ENCODE measurements around the gene DDIT4. TPM values are rescaled to one million over a fixed set of nuclear protein-coding genes. Genes with fewer than 3 reads are reported as not detected.
"Not testable (repeated sequence)": the region's sequence is repeated elsewhere in the genome, so short reads cannot be mapped to it uniquely, and the experiment has no call there.

Gene DDIT4
- total and polyA plus RNA-seq, 5 donors from 2014 or later, result 62.1 to 403 (median 89.5) TPM

- Histone ChIP-seq H3K9me3 (ENCODE audit: control insufficient read depth in 2 of 2, low read length in 2 of 2) (no peaks in the 10 kb centered on the region), H3K4me1 (ENCODE audit: control insufficient read depth, insufficient read depth, low read length, poor library complexity, severe bottlenecking) (peaks cover 48% of the 10 kb centered on the region), H3K27ac (ENCODE audit: insufficient read depth, low read length, poor library complexity, severe bottlenecking) (peak overlapping the region; percentile 99), H3K27me3 (ENCODE audit: control insufficient read depth, insufficient read depth, low read length) (no peaks in the 10 kb centered on the region), H3K36me3 (ENCODE audit: control insufficient read depth, insufficient read depth, low read length) (no peaks in the 10 kb centered on the region), H3K4me3 (ENCODE audit: low read depth, low read length) (no peak overlapping the region)
- no peak for ATAC-seq (ENCODE audit: low read depth in 2 of 2)
- H3K27ac Mint-ChIP-seq, result peak overlapping the region; percentile 92 to 100 (median 99)
- no peaks in the 10 kb centered on the region for H3K9me3 Mint-ChIP-seq
- H3K27me3 Mint-ChIP-seq, result peaks cover 7% of the 10 kb centered on the region
- no peaks in the 10 kb centered on the region for H3K36me3 Mint-ChIP-seq
- no peak for DNase-seq
- H3K4me1 Mint-ChIP-seq, result peaks cover 11 to 69% (median 43%) of the 10 kb centered on the region in 4 donors
- peak overlapping the region; percentile 57 to 89 (median 68) for H3K4me3 Mint-ChIP-seq
Measured at GRCh38 chr10:72295330-72295910, 21.7 kb downstream of the DDIT4 start.

- Mint-ChIP-seq H3K4me3 (peak overlapping the region; percentile 84 to 92 (median 88)), H3K27ac (peak overlapping the region; percentile 99 to 100 (median 99)), H3K4me1 (peaks cover 4 to 66% (median 42%) of the 10 kb centered on the region in 4 donors)
- not testable (repeated sequence) for H3K9me3 ChIP-seq (ENCODE audit: control insufficient read depth in 2 of 2, low read length in 2 of 2); ATAC-seq (ENCODE audit: low read depth in 2 of 2); H3K27me3 Mint-ChIP-seq; DNase-seq; H3K9me3 Mint-ChIP-seq; H3K36me3 ChIP-seq (ENCODE audit: control insufficient read depth, insufficient read depth, low read length); H3K27me3 ChIP-seq (ENCODE audit: control insufficient read depth, insufficient read depth, low read length); H3K36me3 Mint-ChIP-seq
- Histone ChIP-seq H3K27ac (ENCODE audit: insufficient read depth, low read length, poor library complexity, severe bottlenecking) (peak overlapping the region; percentile 99), H3K4me3 (ENCODE audit: low read depth, low read length) (peak overlapping the region; percentile 64), H3K4me1 (ENCODE audit: control insufficient read depth, insufficient read depth, low read length, poor library complexity, severe bottlenecking) (peaks cover 36% of the 10 kb centered on the region)
Measured at GRCh38 chr10:72296829-72297280, 23.1 kb downstream of the DDIT4 start.

GRCh38 chr10:72297281-72297804 lies 23.6 kb downstream of the DDIT4 start:
- Histone ChIP-seq H3K36me3 (ENCODE audit: control insufficient read depth, insufficient read depth, low read length) (no peaks in the 10 kb centered on the region), H3K27me3 (ENCODE audit: control insufficient read depth, insufficient read depth, low read length) (no peaks in the 10 kb centered on the region), H3K9me3 (ENCODE audit: control insufficient read depth in 2 of 2, low read length in 2 of 2) (no peaks in the 10 kb centered on the region), H3K4me3 (ENCODE audit: low read depth, low read length) (peak overlapping the region; percentile 64), H3K27ac (ENCODE audit: insufficient read depth, low read length, poor library complexity, severe bottlenecking) (peak overlapping the region; percentile 99), H3K4me1 (ENCODE audit: control insufficient read depth, insufficient read depth, low read length, poor library complexity, severe bottlenecking) (peaks cover 31% of the 10 kb centered on the region)
- Mint-ChIP-seq H3K27me3 (peaks cover 7% of the 10 kb centered on the region), H3K36me3 (no peaks in the 10 kb centered on the region), H3K4me1 (peaks cover 4 to 62% (median 39%) of the 10 kb centered on the region in 4 donors), H3K9me3 (no peaks in the 10 kb centered on the region), H3K27ac (peak overlapping the region; percentile 99 to 100 (median 99)), H3K4me3 (peak overlapping the region; percentile 84 to 92 (median 88))
- ATAC-seq (ENCODE audit: low read depth in 2 of 2) (peak; percentile 82 to 84), DNase-seq (peak; percentile 92 to 98 (median 97))

DNA sequence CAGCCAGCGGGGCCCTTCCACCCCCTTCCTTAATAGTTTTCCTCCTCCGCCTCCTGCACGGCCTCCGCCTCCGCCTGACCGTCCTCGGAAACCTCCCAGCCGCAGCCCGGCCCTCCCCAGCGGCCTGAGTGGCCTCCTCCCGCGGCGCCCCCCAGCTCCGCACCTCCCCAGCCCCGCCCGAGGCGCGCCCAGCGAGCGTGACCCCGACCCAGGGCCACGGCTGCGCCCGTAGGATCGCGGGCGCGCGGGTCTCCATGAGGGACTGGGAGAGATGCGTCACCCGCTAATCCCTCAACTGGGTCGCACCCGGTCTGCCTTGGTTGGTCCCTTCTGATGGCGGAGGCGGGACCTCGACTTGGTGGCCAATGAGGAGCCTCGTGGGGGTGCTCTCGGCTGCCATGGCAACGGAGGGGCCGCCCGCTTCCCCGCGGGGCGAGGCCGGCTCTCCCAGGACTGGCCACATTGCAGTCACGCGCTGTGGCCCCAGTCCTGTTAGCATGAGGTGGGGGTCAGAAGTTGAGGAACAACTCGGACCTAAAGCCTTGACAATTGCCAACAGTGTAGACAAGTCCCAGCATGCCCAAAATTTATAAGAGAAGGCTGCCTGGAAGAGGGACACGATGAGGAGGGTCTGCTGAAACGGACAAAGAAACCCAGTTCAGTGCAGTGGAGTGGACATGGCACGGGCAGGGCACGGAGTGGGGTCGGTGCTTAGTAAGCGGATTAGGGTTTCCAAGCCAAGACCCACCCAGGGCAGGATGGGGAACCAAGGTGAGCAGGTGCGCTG lies 24.3 kb downstream of the DDIT4 start:
- H3K27me3 ChIP-seq (ENCODE audit: control insufficient read depth, insufficient read depth, low read length), result no peaks in the 10 kb centered on the region
- peak overlapping the region; percentile 84 to 92 (median 88) for H3K4me3 Mint-ChIP-seq
- H3K36me3 ChIP-seq (ENCODE audit: control insufficient read depth, insufficient read depth, low read length), result no peaks in the 10 kb centered on the region
- peaks cover 0 to 56% (median 34%) of the 10 kb centered on the region in 4 donors for H3K4me1 Mint-ChIP-seq
- peak overlapping the region; percentile 99 for H3K27ac ChIP-seq (ENCODE audit: insufficient read depth, low read length, poor library complexity, severe bottlenecking)
- H3K27ac Mint-ChIP-seq, result peak overlapping the region; percentile 99 to 100 (median 99)
- H3K9me3 Mint-ChIP-seq, result no peaks in the 10 kb centered on the region
- peaks cover 25% of the 10 kb centered on the region for H3K4me1 ChIP-seq (ENCODE audit: control insufficient read depth, insufficient read depth, low read length, poor library complexity, severe bottlenecking)
- H3K36me3 Mint-ChIP-seq, result no peaks in the 10 kb centered on the region
- peaks cover 7% of the 10 kb centered on the region for H3K27me3 Mint-ChIP-seq
- no peaks in the 10 kb centered on the region for H3K9me3 ChIP-seq (ENCODE audit: control insufficient read depth in 2 of 2, low read length in 2 of 2)
- peak overlapping the region; percentile 64 for H3K4me3 ChIP-seq (ENCODE audit: low read depth, low read length)
- peak; percentile 72 to 73 for ATAC-seq (ENCODE audit: low read depth in 2 of 2)
- peak; percentile 82 to 95 (median 85) for DNase-seq

- Mint-ChIP-seq H3K27me3 (peaks cover 7% of the 10 kb centered on the region), H3K27ac (peak overlapping the region; percentile 99 to 100 (median 99)), H3K4me3 (peak overlapping the region; percentile 27 to 90 (median 86)), H3K9me3 (no peaks in the 10 kb centered on the region), H3K36me3 (no peaks in the 10 kb centered on the region), H3K4me1 (peaks cover 0 to 57% (median 34%) of the 10 kb centered on the region in 4 donors)
- Histone ChIP-seq H3K36me3 (ENCODE audit: control insufficient read depth, insufficient read depth, low read length) (no peaks in the 10 kb centered on the region), H3K4me1 (ENCODE audit: control insufficient read depth, insufficient read depth, low read length, poor library complexity, severe bottlenecking) (peaks cover 25% of the 10 kb centered on the region), H3K27me3 (ENCODE audit: control insufficient read depth, insufficient read depth, low read length) (no peaks in the 10 kb centered on the region), H3K27ac (ENCODE audit: insufficient read depth, low read length, poor library complexity, severe bottlenecking) (peak overlapping the region; percentile 99), H3K4me3 (ENCODE audit: low read depth, low read length) (no peak overlapping the region), H3K9me3 (ENCODE audit: control insufficient read depth in 2 of 2, low read length in 2 of 2) (no peaks in the 10 kb centered on the region)
- ATAC-seq (ENCODE audit: low read depth in 2 of 2), result no peak
- DNase-seq, result no peak
Measured at GRCh38 chr10:72298592-72299519, 25.1 kb downstream of the DDIT4 start.

DNA sequence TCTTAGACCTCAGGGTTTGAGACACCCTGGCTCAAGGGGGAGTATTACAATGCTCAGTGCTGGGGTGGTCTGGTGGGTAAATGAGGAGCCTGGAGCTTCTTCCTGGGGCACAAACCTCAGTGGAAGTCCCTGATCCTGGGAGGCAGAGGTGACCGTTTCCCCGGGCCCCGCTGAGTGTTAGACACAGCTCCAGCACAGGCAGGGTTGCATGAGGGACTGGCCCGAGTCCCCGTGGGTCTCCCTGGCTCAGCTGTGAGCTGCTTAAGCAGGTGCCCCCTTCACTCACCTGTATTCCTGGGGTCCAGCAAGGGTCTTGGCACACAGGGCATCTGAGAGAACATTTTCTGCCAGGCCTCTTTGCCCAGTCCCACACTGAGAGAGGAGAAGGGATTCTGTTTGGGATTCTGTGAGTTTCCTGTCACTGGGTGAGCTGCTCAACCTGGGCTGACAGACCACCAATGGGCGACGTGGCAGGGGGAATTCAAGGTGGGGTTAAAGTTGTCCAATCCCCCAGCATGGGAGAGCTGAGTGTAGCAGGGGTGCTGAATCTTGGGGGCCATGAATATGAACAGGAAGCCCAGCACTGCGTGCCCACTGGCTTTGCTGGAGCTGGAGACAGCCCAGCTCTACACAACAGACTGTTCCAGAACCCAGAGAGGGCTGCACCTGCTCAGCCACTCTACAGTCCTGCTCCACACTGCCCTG lies 29.9 kb downstream of the DDIT4 start:
- peaks cover 8% of the 10 kb centered on the region for H3K4me1 ChIP-seq (ENCODE audit: control insufficient read depth, insufficient read depth, low read length, poor library complexity, severe bottlenecking)
- Mint-ChIP-seq H3K27me3 (no peaks in the 10 kb centered on the region), H3K4me1 (peaks cover 5 to 49% (median 20%) of the 10 kb centered on the region in 4 donors), H3K27ac (peak overlapping the region; percentile 71 to 92 (median 83)), H3K9me3 (no peaks in the 10 kb centered on the region), H3K36me3 (no peaks in the 10 kb centered on the region), H3K4me3 (peak overlapping the region in 1 of 4 donors; percentile 10)
- no peaks in the 10 kb centered on the region for H3K27me3 ChIP-seq (ENCODE audit: control insufficient read depth, insufficient read depth, low read length)
- no peak overlapping the region for H3K27ac ChIP-seq (ENCODE audit: insufficient read depth, low read length, poor library complexity, severe bottlenecking)
- H3K4me3 ChIP-seq (ENCODE audit: low read depth, low read length), result no peak overlapping the region
- ATAC-seq (ENCODE audit: low read depth in 2 of 2) (no peak), DNase-seq (no peak)
- no peaks in the 10 kb centered on the region for H3K36me3 ChIP-seq (ENCODE audit: control insufficient read depth, insufficient read depth, low read length)
- no peaks in the 10 kb centered on the region for H3K9me3 ChIP-seq (ENCODE audit: control insufficient read depth in 2 of 2, low read length in 2 of 2)
